Measurements from ENCODE around the gene VCAM1. TPM values are rescaled to one million over a fixed set of nuclear protein-coding genes. Genes with fewer than 3 reads are reported as not detected.

The VCAM1 gene
- total RNA-seq, 3 donors from 2014 or later = 0.08 to 0.24 (median 0.16) TPM

DNA sequence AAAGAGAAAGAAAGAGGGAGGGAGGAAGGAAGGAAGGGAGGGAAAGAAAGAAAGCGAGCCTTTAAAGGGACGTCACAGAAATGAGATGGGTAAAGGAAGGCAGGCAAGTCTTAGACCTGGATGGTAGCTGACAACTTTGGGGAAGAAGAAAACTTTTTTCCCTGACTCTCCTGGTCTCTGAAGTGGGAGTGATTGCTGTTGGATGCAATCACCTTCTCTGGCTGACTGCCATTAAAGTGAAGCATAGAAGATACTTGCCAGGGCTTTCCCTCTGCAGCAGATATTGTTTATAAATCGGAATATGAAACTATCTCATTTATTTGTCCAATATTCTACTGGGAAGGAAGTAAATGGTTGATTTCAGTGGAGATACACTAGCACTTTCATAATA lies 27.0 kb downstream of the VCAM1 start:
- H3K27me3 Mint-ChIP-seq (ENCODE audit: low read depth) = peaks cover 10% of the 10 kb centered on the region

GRCh38 chr1:100747771-100748170 lies 28.2 kb downstream of the VCAM1 start:
- H3K4me3 Mint-ChIP-seq = no peak overlapping the region

More for the DNA sequence above, 27.0 kb downstream of the VCAM1 start:
- no peak for DNase-seq
- H3K36me3 Mint-ChIP-seq (ENCODE audit: insufficient read depth) = no peaks in the 10 kb centered on the region
- no peak overlapping the region for H3K4me3 Mint-ChIP-seq
- H3K9me3 Mint-ChIP-seq = peaks cover 6% of the 10 kb centered on the region
- H3K4me1 Mint-ChIP-seq (ENCODE audit: low read depth) = no peaks in the 10 kb centered on the region
- ATAC-seq = no peak

GRCh38 chr1:100750005-100750885 lies 30.7 kb downstream of the VCAM1 start:
- Mint-ChIP-seq H3K4me1 (ENCODE audit: low read depth) (no peaks in the 10 kb centered on the region), H3K9me3 (peaks cover 6% of the 10 kb centered on the region), H3K27me3 (ENCODE audit: low read depth) (peaks cover 6% of the 10 kb centered on the region), H3K36me3 (ENCODE audit: insufficient read depth) (no peaks in the 10 kb centered on the region), H3K4me3 (no peak overlapping the region)
- DNase-seq = no peak
- no peak for ATAC-seq

More at GRCh38 chr1:100747771-100748170, 28.2 kb downstream of the VCAM1 start:
- ATAC-seq = no peak
- no peaks in the 10 kb centered on the region for H3K36me3 Mint-ChIP-seq (ENCODE audit: insufficient read depth)
- no peak for DNase-seq
- no peaks in the 10 kb centered on the region for H3K4me1 Mint-ChIP-seq (ENCODE audit: low read depth)
- peaks cover 6% of the 10 kb centered on the region for H3K9me3 Mint-ChIP-seq
- H3K27me3 Mint-ChIP-seq (ENCODE audit: low read depth) = peaks cover 9% of the 10 kb centered on the region

- Mint-ChIP-seq H3K9me3 (peaks cover 6% of the 10 kb centered on the region), H3K36me3 (ENCODE audit: insufficient read depth) (no peaks in the 10 kb centered on the region), H3K4me1 (ENCODE audit: low read depth) (no peaks in the 10 kb centered on the region), H3K27me3 (ENCODE audit: low read depth) (peaks cover 6% of the 10 kb centered on the region), H3K4me3 (no peak overlapping the region)
- ATAC-seq = no peak
- DNase-seq = no peak
Measured at GRCh38 chr1:100752791-100753190, 33.2 kb downstream of the VCAM1 start.

GRCh38 chr1:100757946-100758345 lies 38.4 kb downstream of the VCAM1 start:
- H3K27me3 Mint-ChIP-seq (ENCODE audit: low read depth) = peaks cover 6% of the 10 kb centered on the region
- DNase-seq (no peak), ATAC-seq (no peak)
- no peaks in the 10 kb centered on the region for H3K4me1 Mint-ChIP-seq (ENCODE audit: low read depth)
- no peaks in the 10 kb centered on the region for H3K9me3 Mint-ChIP-seq
- H3K4me3 Mint-ChIP-seq = no peak overlapping the region
- no peaks in the 10 kb centered on the region for H3K36me3 Mint-ChIP-seq (ENCODE audit: insufficient read depth)

GRCh38 chr1:100759188-100759587 lies 39.6 kb downstream of the VCAM1 start:
- DNase-seq = no peak
- Mint-ChIP-seq H3K9me3 (no peaks in the 10 kb centered on the region), H3K36me3 (ENCODE audit: insufficient read depth) (no peaks in the 10 kb centered on the region), H3K27me3 (ENCODE audit: low read depth) (peaks cover 6% of the 10 kb centered on the region), H3K4me3 (no peak overlapping the region), H3K4me1 (ENCODE audit: low read depth) (no peaks in the 10 kb centered on the region)
- ATAC-seq = no peak

GRCh38 chr1:100760511-100760910 lies 41.0 kb downstream of the VCAM1 start:
- Mint-ChIP-seq H3K4me1 (ENCODE audit: low read depth) (no peaks in the 10 kb centered on the region), H3K36me3 (ENCODE audit: insufficient read depth) (no peaks in the 10 kb centered on the region), H3K9me3 (no peaks in the 10 kb centered on the region), H3K27me3 (ENCODE audit: low read depth) (peaks cover 4% of the 10 kb centered on the region), H3K4me3 (no peak overlapping the region)
- DNase-seq (no peak), ATAC-seq (no peak)

GRCh38 chr1:100762461-100762860 lies 42.9 kb downstream of the VCAM1 start:
- ATAC-seq (no peak), DNase-seq (no peak)
- no peaks in the 10 kb centered on the region for H3K4me1 Mint-ChIP-seq (ENCODE audit: low read depth)
- H3K4me3 Mint-ChIP-seq = no peak overlapping the region
- no peaks in the 10 kb centered on the region for H3K36me3 Mint-ChIP-seq (ENCODE audit: insufficient read depth)
- H3K27me3 Mint-ChIP-seq (ENCODE audit: low read depth) = peaks cover 4% of the 10 kb centered on the region
- H3K9me3 Mint-ChIP-seq = no peaks in the 10 kb centered on the region

GRCh38 chr1:100767176-100767890 lies 47.8 kb downstream of the VCAM1 start:
- H3K9me3 Mint-ChIP-seq = no peaks in the 10 kb centered on the region
- H3K27me3 Mint-ChIP-seq (ENCODE audit: low read depth) = no peaks in the 10 kb centered on the region
- H3K4me1 Mint-ChIP-seq (ENCODE audit: low read depth) = no peaks in the 10 kb centered on the region
- ATAC-seq (no peak), DNase-seq (no peak)
- no peaks in the 10 kb centered on the region for H3K36me3 Mint-ChIP-seq (ENCODE audit: insufficient read depth)
- no peak overlapping the region for H3K4me3 Mint-ChIP-seq

DNA sequence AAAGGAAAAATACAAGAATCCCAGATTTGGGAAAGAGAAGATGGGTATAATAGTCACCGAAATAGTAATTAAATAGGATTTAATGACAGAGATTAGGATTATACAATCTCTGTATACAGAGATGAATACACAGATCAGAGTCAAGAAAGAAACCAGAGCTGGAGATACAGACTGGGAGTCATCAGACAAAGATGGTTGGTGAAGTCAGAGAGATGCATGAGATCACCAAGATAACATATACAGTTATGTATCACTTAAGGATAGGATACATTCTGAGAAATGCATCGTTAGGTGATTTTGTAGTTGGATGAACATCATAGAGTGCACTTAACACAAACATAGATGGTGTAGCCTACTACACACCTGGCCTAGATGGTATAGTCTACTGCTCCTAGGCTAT lies 49.8 kb downstream of the VCAM1 start:
- peak in 1 of 2 donors; percentile 43 for ATAC-seq
- H3K36me3 Mint-ChIP-seq (ENCODE audit: insufficient read depth) = no peaks in the 10 kb centered on the region
- H3K4me1 Mint-ChIP-seq (ENCODE audit: low read depth) = no peaks in the 10 kb centered on the region
- H3K27me3 Mint-ChIP-seq (ENCODE audit: low read depth) = peaks cover 4% of the 10 kb centered on the region
- no peak for DNase-seq
- H3K9me3 Mint-ChIP-seq = no peaks in the 10 kb centered on the region
- H3K4me3 Mint-ChIP-seq = no peak overlapping the region

DNA sequence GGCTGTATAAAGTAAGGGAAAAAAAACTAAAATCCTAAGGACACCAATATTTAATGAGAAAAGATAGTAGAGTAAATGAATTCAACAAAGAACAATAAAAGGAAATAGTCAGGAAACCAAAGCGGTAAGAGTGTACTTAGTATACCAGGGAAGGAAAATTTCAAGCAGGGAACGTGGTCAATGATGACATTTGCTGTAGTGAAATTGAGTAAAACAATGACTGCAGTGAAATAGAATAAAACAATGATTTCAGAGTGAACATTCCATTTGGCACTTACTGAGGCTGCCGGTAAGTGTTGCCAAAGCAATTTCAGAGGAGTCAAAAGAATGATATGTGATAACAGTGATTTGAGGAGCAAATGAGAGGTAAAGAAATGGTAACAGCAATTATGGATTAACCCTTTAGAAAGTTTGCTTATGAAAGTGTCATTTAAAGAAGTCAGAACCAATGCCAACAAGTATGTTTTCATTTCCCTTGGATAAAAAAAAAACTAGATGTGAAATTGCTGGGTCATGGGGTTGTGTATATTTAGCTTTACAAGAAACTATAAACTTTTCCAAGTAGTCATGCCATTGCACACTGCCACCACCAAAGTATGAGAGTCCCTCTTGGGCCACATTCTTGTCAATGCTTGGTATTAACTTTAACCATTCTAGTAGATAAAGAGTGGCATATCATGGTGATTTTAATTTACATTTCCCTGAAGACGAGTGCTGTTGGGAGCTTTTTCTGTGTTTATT lies 50.5 kb downstream of the VCAM1 start:
- Mint-ChIP-seq H3K36me3 (ENCODE audit: insufficient read depth) (no peaks in the 10 kb centered on the region), H3K9me3 (no peaks in the 10 kb centered on the region), H3K4me3 (no peak overlapping the region), H3K4me1 (ENCODE audit: low read depth) (no peaks in the 10 kb centered on the region), H3K27me3 (ENCODE audit: low read depth) (peaks cover 8% of the 10 kb centered on the region)
- DNase-seq (no peak), ATAC-seq (no peak)

DNA sequence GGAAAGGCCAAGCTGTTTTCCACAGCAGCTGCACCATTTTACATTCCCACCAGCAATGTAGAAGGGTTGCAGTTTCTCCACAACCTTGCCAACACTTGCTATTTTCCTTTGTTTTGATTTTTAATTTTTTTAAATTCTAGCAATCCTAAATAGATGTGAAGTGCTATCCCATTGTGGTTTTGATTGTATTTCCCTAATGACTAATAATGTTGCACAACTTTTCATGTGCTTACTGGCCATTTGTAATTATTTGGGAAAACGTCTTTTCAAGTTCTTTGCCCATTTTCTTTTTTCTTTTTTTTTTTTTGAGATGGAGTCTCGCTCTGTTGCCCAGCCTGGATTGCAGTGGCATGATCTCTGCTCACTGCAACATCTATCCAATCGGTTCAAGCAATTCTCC lies 53.9 kb downstream of the VCAM1 start:
- ATAC-seq (no peak), DNase-seq (no peak)
- no peaks in the 10 kb centered on the region for H3K4me1 Mint-ChIP-seq (ENCODE audit: low read depth)
- H3K27me3 Mint-ChIP-seq (ENCODE audit: low read depth) = peaks cover 8% of the 10 kb centered on the region
- no peaks in the 10 kb centered on the region for H3K36me3 Mint-ChIP-seq (ENCODE audit: insufficient read depth)
- no peaks in the 10 kb centered on the region for H3K9me3 Mint-ChIP-seq
- H3K4me3 Mint-ChIP-seq = no peak overlapping the region

DNA sequence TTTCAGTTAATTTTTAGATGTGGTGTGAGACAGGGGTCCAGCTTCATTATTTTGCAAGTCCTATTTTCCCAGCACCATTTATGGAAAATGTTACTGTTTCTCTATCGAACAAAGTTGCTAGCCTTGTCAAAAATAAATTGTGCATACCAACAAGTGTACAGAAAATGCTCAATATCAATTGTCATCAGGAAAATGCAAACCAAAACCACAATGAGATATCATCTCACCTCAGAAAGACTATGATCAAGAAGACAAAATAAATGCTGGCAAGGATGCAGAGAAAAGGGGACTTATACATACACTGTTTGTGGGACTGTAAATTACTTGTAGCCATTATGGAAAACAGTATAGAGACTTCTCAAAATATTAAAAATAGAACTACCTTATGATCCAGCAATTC lies 54.8 kb downstream of the VCAM1 start:
- H3K4me1 Mint-ChIP-seq (ENCODE audit: low read depth) = no peaks in the 10 kb centered on the region
- DNase-seq (no peak), ATAC-seq (no peak)
- H3K4me3 Mint-ChIP-seq = no peak overlapping the region
- H3K27me3 Mint-ChIP-seq (ENCODE audit: low read depth) = peaks cover 15% of the 10 kb centered on the region
- peaks cover 6% of the 10 kb centered on the region for H3K9me3 Mint-ChIP-seq
- H3K36me3 Mint-ChIP-seq (ENCODE audit: insufficient read depth) = no peaks in the 10 kb centered on the region

DNA sequence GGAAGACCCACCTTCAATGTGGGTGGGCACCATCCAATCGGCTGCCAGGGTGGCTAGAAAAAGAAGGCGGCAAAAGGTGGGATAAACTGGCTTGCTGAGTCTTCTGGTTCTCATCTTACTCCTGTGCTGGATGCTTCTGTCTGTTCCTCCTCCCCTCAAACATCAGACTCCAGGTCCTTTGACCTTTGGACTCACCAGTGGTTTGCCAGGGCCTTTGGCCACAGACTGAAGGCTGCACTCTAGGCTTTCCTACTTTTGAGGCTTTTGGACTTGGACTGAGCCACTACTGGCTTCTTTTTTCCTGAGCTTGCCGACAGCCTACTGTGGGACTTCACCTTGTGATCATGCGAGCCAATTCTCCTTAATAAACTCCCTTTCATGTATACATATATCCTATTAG lies 55.9 kb downstream of the VCAM1 start:
- H3K27me3 Mint-ChIP-seq (ENCODE audit: low read depth) = peaks cover 18% of the 10 kb centered on the region
- ATAC-seq = no peak
- DNase-seq = no peak
- peaks cover 7% of the 10 kb centered on the region for H3K9me3 Mint-ChIP-seq
- no peak overlapping the region for H3K4me3 Mint-ChIP-seq
- H3K36me3 Mint-ChIP-seq (ENCODE audit: insufficient read depth) = no peaks in the 10 kb centered on the region
- no peaks in the 10 kb centered on the region for H3K4me1 Mint-ChIP-seq (ENCODE audit: low read depth)

Data from activated T-cell treated with anti-CD3 and anti-CD28 coated beads, Interleukin-2, amount 50 U/mL, for 4 hours (primary cell).